ENCODE results near the gene PDHX. TPM values are rescaled to one million over a fixed set of nuclear protein-coding genes. Genes with fewer than 3 reads are reported as not detected.

Gene PDHX
- total RNA-seq, 1 experiment from 2014 or later: 63.0 TPM

DNA sequence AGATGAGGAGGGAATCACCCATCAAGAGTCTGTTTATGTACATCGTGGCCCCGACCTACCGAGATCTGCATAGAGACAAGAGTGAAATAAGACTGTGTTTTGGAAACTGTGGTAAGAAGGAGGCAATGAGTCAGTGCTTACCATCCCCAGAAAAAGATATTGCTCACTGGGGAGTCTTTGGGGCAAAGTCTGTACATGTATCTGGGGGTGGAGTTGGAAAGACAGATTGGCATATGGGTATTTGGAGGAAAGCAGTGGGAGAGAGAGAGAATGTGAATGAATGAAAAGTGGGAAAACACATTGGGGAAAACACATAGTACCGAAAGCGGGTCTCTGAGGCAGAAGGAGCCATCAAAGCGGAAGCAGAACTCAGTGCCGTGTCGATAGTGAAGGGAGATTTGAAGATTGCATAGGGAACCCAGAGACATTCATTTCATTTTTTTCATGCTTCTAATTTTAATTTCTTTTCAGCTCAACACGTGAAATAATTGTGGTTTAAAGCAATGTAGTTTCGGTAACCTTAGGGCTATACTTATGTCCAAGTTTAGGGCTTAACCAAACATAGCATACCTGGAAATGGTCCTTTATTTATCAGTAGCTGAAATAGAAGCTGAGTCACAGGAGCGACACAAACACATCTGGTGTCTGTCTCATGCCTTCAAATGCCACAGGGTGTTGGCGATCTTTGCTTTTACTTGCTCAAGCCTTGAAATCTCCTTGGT is 124.0 kb downstream of the PDHX start:
- peak overlapping the region; percentile 35 to 58 for H3K4me3 ChIP-seq (ENCODE audit: low read depth in 2 of 2, low read length in 2 of 2)
- POLR2A ChIA-PET: interaction anchor here (0.5 to 1.6 kb wide), 6 partner anchors 23 to 123 kb away, joined by 3 to 10 read pairs (median 5); partner anchors contain the start of gene CD44
- BruUV-seq (replicated peaks): TSS peak; percentile 98

DNA sequence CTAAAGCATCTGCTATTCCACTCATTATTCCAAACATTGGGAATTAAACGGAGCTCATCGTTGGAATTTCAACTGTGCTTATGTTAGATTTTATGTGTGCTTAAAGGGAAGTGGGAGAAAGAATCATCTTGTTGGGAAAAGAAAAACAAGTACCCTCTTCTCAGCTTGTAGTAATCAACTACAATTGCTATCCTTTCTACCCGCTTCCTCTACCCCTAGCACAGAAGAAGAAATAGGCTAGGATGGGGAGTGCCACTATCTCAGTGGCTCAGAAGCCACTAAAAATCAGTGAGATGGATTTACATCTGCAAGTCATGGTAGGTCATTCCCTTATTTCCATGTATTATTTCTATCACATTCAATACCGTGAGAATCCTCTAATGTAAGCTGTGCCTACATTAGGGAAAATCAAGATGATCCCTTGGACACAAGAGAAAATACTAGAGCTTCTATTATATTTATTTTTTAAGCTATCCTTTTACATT is 124.7 kb downstream of the PDHX start:
- no peaks in the 10 kb centered on the region for H3K36me3 ChIP-seq (ENCODE audit: control insufficient read depth, insufficient read depth, low read length)
- in situ Hi-C loops (cut with HindIII; ENCODE audit: low pct_unique_long_range_greater_than_20kb, low sequenced_read_pairs) (no loop called here), intact Hi-C loops (cut with micrococcal nuclease; ENCODE audit: unreplicated experiment) (no loop called here)
- CTCF ChIA-PET: interaction anchor here (0.6 kb wide), 1 partner anchor 528 kb away, joined by 3 read pairs; no protein-coding TSS in a partner anchor
- H3K27me3 ChIP-seq (ENCODE audit: control insufficient read depth, insufficient read depth, low read length): no peaks in the 10 kb centered on the region
- H3K27ac ChIP-seq (ENCODE audit: low read length): peak overlapping the region; percentile 95
- no TSS peak for BruUV-seq (replicated peaks)
- ATAC-seq (no peak), DNase-seq (ENCODE audit: low read depth, low spot score) (no peak)
- TF ChIP-seq TCF7L2 (IDR thresholded peaks at IDR 0.05; ENCODE audit: low read depth, low read length) (no peak), SIN3A (IDR thresholded peaks at IDR 0.05; ENCODE audit: borderline replicate concordance, insufficient read depth, low read depth, low read length) (no peak), POLR2AphosphoS5 (IDR thresholded peaks at IDR 0.05; ENCODE audit: low read depth, low read length) (no peak)
- TF ChIP-seq, protein P1, sequence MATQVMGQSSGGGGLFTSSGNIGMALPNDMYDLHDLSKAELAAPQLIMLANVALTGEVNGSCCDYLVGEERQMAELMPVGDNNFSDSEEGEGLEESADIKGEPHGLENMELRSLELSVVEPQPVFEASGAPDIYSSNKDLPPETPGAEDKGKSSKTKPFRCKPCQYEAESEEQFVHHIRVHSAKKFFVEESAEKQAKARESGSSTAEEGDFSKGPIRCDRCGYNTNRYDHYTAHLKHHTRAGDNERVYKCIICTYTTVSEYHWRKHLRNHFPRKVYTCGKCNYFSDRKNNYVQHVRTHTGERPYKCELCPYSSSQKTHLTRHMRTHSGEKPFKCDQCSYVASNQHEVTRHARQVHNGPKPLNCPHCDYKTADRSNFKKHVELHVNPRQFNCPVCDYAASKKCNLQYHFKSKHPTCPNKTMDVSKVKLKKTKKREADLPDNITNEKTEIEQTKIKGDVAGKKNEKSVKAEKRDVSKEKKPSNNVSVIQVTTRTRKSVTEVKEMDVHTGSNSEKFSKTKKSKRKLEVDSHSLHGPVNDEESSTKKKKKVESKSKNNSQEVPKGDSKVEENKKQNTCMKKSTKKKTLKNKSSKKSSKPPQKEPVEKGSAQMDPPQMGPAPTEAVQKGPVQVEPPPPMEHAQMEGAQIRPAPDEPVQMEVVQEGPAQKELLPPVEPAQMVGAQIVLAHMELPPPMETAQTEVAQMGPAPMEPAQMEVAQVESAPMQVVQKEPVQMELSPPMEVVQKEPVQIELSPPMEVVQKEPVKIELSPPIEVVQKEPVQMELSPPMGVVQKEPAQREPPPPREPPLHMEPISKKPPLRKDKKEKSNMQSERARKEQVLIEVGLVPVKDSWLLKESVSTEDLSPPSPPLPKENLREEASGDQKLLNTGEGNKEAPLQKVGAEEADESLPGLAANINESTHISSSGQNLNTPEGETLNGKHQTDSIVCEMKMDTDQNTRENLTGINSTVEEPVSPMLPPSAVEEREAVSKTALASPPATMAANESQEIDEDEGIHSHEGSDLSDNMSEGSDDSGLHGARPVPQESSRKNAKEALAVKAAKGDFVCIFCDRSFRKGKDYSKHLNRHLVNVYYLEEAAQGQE (IDR thresholded peaks at IDR 0.05; ENCODE audit: insufficient read depth in 1 of 2, low read depth in 2 of 2, low read length in 1 of 2): no peak
- TF ChIP-seq, protein P2, sequence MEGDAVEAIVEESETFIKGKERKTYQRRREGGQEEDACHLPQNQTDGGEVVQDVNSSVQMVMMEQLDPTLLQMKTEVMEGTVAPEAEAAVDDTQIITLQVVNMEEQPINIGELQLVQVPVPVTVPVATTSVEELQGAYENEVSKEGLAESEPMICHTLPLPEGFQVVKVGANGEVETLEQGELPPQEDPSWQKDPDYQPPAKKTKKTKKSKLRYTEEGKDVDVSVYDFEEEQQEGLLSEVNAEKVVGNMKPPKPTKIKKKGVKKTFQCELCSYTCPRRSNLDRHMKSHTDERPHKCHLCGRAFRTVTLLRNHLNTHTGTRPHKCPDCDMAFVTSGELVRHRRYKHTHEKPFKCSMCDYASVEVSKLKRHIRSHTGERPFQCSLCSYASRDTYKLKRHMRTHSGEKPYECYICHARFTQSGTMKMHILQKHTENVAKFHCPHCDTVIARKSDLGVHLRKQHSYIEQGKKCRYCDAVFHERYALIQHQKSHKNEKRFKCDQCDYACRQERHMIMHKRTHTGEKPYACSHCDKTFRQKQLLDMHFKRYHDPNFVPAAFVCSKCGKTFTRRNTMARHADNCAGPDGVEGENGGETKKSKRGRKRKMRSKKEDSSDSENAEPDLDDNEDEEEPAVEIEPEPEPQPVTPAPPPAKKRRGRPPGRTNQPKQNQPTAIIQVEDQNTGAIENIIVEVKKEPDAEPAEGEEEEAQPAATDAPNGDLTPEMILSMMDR (IDR thresholded peaks at IDR 0.05): no peak
- peak overlapping the region; percentile 35 to 58 for H3K4me3 ChIP-seq (ENCODE audit: low read depth in 2 of 2, low read length in 2 of 2)
- H3K4me1 ChIP-seq (ENCODE audit: control insufficient read depth, insufficient read depth, low read length): peaks cover 35% of the 10 kb centered on the region
- peaks cover 7% of the 10 kb centered on the region; the same call in 1 of the 2 replicates for H3K9me3 ChIP-seq (ENCODE audit: control insufficient read depth, insufficient read depth, low read depth, low read length)
- POLR2A ChIA-PET: interaction anchor here (0.5 to 1.6 kb wide), 8 partner anchors 24 to 122 kb away, joined by 3 to 10 read pairs (median 5); partner anchors contain the start of gene CD44

More for the DNA sequence above, 124.0 kb downstream of the PDHX start:
- DNase-seq (ENCODE audit: low read depth, low spot score) (peak; percentile 72), ATAC-seq (peak; percentile 91)
- TF ChIP-seq POLR2AphosphoS5 (IDR thresholded peaks at IDR 0.05; ENCODE audit: low read depth, low read length): peak; percentile 36
- TF ChIP-seq, protein P2 (IDR thresholded peaks at IDR 0.05): no peak
- peak overlapping the region; percentile 95 for H3K27ac ChIP-seq (ENCODE audit: low read length)
- H3K9me3 ChIP-seq (ENCODE audit: control insufficient read depth, insufficient read depth, low read depth, low read length): peaks cover 7% of the 10 kb centered on the region; the same call in 1 of the 2 replicates
- intact Hi-C loops (cut with micrococcal nuclease; ENCODE audit: unreplicated experiment) (no loop called here), in situ Hi-C loops (cut with HindIII; ENCODE audit: low pct_unique_long_range_greater_than_20kb, low sequenced_read_pairs) (no loop called here)
- CTCF ChIA-PET: interaction anchor here (0.6 kb wide), 1 partner anchor 528 kb away, joined by 3 read pairs; no protein-coding TSS in a partner anchor
- no peaks in the 10 kb centered on the region for H3K27me3 ChIP-seq (ENCODE audit: control insufficient read depth, insufficient read depth, low read length)
- no peaks in the 10 kb centered on the region for H3K36me3 ChIP-seq (ENCODE audit: control insufficient read depth, insufficient read depth, low read length)
- peaks cover 35% of the 10 kb centered on the region for H3K4me1 ChIP-seq (ENCODE audit: control insufficient read depth, insufficient read depth, low read length)

All from Panc1 (cell line).